Brain microvascular endothelial cell (primary cell): ENCODE results near the gene S1PR4.
"Not testable (repeated sequence)": the region's sequence is repeated elsewhere in the genome, so short reads cannot be mapped to it uniquely, and the experiment has no call there.

Source experiments
- DNase-seq: peaks from one replicate; pipeline ENCODE4 v3.0.0-alpha.2; 2020
- H3K27ac ChIP-seq: fragments of 250-450 bp; sonication (Bioruptor Pico); 2 replicates; pipeline ENCODE4 v1.5.1; 2020; ENCODE audit warnings: mild to moderate bottlenecking, moderate library complexity
- H3K27me3 ChIP-seq: fragments of 250-450 bp; sonication (Bioruptor Pico); replicated peaks from 2 replicates; pipeline ENCODE4 v1.5.1; 2020; ENCODE audit warnings: mild to moderate bottlenecking
- H3K36me3 ChIP-seq: fragments of 250-450 bp; sonication (Bioruptor Pico); replicated peaks from 2 replicates; pipeline ENCODE4 v1.5.1; 2020; ENCODE audit warnings: mild to moderate bottlenecking
- H3K4me3 ChIP-seq: 2 replicates; pipeline ENCODE4 v1.5.1; 2011; ENCODE audit warnings: low read depth, mild to moderate bottlenecking, control low read depth, low read length, moderate library complexity
- CTCF ChIP-seq: IDR thresholded peaks from 2 replicates; pipeline ENCODE4 v1.5.1; 2011; ENCODE audit warnings: low read depth, mild to moderate bottlenecking, moderate library complexity, low read length, control low read depth, inconsistent platforms; ENCODE audit errors: missing control alignments
- in situ Hi-C: cut with HindIII; loops from 2 replicates; pipeline ENCODE4 v1.10.0; 2017; ENCODE audit warnings: low sequenced_read_pairs, low pct_ligation_motif_present

S1PR4 gene

GRCh38 chr19:3198901-3199700 lies 20.5 kb downstream of the S1PR4 start:
- no peak for TF ChIP-seq CTCF
- no peak for DNase-seq
- in situ Hi-C loops: no loop called here
- Histone ChIP-seq H3K4me3 (no peak overlapping the region), H3K27me3 (no peaks in the 10 kb centered on the region), H3K27ac (no peak overlapping the region), H3K36me3 (peaks cover 12% of the 10 kb centered on the region)

GRCh38 chr19:3201072-3201700 lies 22.6 kb downstream of the S1PR4 start:
- H3K36me3 ChIP-seq: peaks cover 16% of the 10 kb centered on the region
- DNase-seq: no peak
- H3K4me3 ChIP-seq: no peak overlapping the region
- in situ Hi-C loops: no loop called here
- no peak for TF ChIP-seq CTCF
- H3K27me3 ChIP-seq: no peaks in the 10 kb centered on the region
- H3K27ac ChIP-seq: no peak overlapping the region

DNA sequence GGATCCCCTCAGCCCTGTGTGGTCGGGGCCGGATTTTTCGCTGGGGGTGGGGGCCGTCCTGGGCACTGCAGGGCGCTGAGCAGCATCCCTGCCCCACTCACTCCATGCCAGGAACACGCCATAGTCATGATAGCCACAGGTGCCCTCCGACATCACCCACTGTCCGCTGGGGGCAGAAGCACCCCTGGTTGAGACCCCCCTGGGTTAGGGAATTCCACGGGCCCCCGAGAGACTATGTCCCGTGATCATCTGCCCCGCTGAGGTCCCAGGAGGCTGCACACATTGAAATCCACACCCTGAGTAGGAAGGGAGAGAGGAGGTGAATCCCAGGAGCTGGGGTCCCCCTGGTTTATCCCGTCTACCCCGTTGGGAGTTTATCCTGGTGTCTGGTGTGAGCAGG lies 23.3 kb downstream of the S1PR4 start:
- Histone ChIP-seq H3K27ac (no peak overlapping the region), H3K36me3 (peaks cover 17% of the 10 kb centered on the region), H3K27me3 (no peaks in the 10 kb centered on the region), H3K4me3 (no peak overlapping the region)
- TF ChIP-seq CTCF: no peak
- in situ Hi-C loops: no loop called here
- DNase-seq: no peak

DNA sequence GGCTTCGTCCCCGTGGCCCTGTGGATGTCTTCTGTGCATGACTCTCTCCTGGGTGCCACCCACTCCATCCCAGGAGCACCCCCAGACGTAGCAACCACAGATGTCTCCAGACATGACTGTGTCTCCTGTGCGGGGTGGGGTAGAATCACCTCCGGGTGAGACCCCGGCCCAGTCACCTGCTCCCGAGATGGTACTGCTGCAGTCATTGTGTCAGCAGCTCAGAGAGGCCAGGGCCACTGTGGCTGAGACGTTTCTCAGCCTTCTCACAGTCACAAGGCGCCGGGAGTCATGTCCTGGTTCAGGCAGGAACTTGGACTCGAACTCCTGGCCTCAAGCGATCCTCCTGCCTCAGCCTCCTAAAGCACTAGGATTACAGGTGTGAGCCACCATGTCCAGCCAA lies 23.8 kb downstream of the S1PR4 start:
- DNase-seq: no peak
- no peak for TF ChIP-seq CTCF
- Histone ChIP-seq H3K36me3 (peaks cover 19% of the 10 kb centered on the region), H3K27me3 (no peaks in the 10 kb centered on the region), H3K27ac (no peak overlapping the region), H3K4me3 (no peak overlapping the region)
- in situ Hi-C loops: no loop called here

DNA sequence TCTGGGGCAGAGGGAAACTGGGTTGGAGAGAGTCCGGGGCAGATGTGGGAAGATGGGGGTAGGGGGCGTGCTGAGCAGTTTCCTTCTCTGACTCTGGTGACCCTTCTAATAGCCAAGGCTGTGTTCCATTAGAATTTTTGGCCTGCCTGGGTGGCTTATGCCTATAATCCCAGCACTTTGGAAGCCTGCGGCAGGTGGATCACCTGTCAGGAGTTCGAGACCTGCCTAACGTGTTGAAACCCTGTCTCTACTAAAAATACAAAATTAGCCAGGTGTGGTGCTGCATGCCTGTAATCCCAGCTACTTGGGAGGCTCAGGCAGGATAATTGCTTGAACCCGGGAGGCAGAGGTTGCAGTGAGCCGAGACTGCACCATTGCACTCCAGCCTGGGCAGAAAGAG lies 24.3 kb downstream of the S1PR4 start:
- in situ Hi-C loops, H3K27me3 ChIP-seq, H3K27ac ChIP-seq, H3K4me3 ChIP-seq, DNase-seq: not testable (repeated sequence)
- H3K36me3 ChIP-seq: peaks cover 24% of the 10 kb centered on the region

DNA sequence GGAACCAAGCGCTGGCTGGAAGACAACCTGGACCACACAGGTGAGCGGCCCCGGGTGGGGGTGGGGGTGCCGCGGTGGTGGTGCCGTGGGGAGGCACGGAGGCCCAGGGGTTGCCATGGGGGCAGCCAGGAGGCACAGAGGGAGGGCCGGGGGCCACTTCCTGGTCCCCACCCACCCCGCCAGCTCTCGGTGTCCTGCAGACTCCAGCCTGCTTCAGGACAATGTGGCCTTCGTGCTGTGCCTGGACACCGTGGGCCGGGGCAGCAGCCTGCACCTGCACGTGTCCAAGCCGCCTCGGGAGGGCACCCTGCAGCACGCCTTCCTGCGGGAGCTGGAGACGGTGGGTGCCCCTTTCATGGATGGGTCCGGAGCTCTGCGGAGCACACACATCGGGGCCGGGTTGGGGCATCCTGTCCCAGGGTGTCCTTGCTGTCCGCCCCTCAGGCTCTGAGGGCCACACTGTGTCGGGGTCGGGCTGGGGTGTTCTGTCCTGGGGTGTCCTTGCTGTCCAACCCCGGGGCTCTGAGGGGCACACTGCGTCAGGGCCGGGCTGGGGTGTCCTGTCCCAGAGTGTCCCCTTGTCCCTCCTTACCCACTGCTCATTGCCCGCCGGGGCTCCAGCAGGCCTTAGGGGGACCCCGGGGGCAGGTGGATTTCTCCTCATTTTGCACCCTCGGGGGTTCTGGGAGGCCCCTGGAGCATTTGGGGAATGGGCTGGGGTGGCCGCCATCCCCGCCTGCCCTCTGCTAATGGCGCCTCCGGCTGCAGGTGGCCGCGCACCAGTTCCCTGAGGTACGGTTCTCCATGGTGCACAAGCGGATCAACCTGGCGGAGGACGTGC lies 25.5 kb downstream of the S1PR4 start:
- in situ Hi-C loops: no loop called here
- no peak for DNase-seq
- H3K27me3 ChIP-seq: no peaks in the 10 kb centered on the region
- no peak for TF ChIP-seq CTCF
- no peak overlapping the region for H3K27ac ChIP-seq
- H3K36me3 ChIP-seq: peaks cover 27% of the 10 kb centered on the region
- no peak overlapping the region for H3K4me3 ChIP-seq
